Mesothelial cell of epicardium (in vitro differentiated cells): ENCODE measurements around the gene HDAC9. TPM values are rescaled to one million over a fixed set of nuclear protein-coding genes. Genes with fewer than 3 reads are reported as not detected.
"Not testable (repeated sequence)": the region's sequence is repeated elsewhere in the genome, so short reads cannot be mapped to it uniquely, and the experiment has no call there.

Source experiments
- DNase-seq, 2 experiments: peaks; one replicate each; pipeline ENCODE4 v3.0.0; 2021; ENCODE audit warnings: low spot score in 2 of 2; ENCODE audit not compliant: unreplicated experiment in 2 of 2
- H3K27ac Mint-ChIP-seq: 2 replicates; pipeline ENCODE4 v1.8.0; 2021; ENCODE audit warnings: mixed read lengths
- H3K27me3 Mint-ChIP-seq: 2 replicates; pipeline ENCODE4 v1.8.0; 2021; ENCODE audit warnings: low read depth, mixed read lengths
- H3K36me3 Mint-ChIP-seq: 2 replicates; pipeline ENCODE4 v1.8.0; 2021; ENCODE audit warnings: mixed read lengths
- H3K4me1 Mint-ChIP-seq: 2 replicates; pipeline ENCODE4 v1.8.0; 2021; ENCODE audit warnings: mixed read lengths
- H3K4me3 Mint-ChIP-seq: 2 replicates; pipeline ENCODE4 v1.8.0; 2021; ENCODE audit warnings: mild to moderate bottlenecking, moderate library complexity, mixed read lengths
- H3K9me3 Mint-ChIP-seq: 2 replicates; pipeline ENCODE4 v1.8.0; 2021; ENCODE audit warnings: mixed read lengths
- total RNA-seq: library from RNA; stranded (reverse); gene quantifications from 3 replicates; pipeline ENCODE4 v1.2.1, GENCODE V29; 2021
- TF ChIP-seq, protein P1 (sequence below): fragments of 200-600 bp; sonication (generic); IDR thresholded peaks from one replicate; pipeline ENCODE4 v1.5.0; 2021; ENCODE audit warnings: antibody characterized with exemption; ENCODE audit not compliant: unreplicated experiment

Gene HDAC9
- total RNA-seq, 1 donor from 2014 or later, result 37.4 TPM

DNA sequence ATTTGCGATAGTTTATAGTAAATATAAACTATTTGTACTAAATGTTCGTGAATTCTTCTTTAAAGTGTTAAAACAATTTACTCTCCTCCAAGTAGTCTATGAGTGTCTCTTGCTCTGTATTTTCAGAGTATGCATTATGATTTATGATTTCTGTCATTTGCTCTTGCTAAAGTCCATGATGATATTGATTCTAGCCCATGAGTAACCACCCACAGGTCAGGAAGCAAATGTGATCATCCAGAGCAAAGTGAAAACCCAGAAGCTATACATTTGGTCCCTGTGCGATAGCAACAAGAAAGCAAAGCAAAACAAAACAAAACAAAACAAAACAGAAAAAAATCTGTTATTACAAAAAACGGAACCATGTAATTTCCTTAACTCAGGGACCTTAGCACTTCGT is 225.9 kb downstream of the HDAC9 start:
- Mint-ChIP-seq H3K36me3 (no peaks in the 10 kb centered on the region), H3K9me3 (peaks cover 14% of the 10 kb centered on the region), H3K27ac (no peak overlapping the region), H3K27me3 (no peaks in the 10 kb centered on the region), H3K4me1 (no peaks in the 10 kb centered on the region), H3K4me3 (no peak overlapping the region)
- no peak for DNase-seq
- TF ChIP-seq, protein P1, sequence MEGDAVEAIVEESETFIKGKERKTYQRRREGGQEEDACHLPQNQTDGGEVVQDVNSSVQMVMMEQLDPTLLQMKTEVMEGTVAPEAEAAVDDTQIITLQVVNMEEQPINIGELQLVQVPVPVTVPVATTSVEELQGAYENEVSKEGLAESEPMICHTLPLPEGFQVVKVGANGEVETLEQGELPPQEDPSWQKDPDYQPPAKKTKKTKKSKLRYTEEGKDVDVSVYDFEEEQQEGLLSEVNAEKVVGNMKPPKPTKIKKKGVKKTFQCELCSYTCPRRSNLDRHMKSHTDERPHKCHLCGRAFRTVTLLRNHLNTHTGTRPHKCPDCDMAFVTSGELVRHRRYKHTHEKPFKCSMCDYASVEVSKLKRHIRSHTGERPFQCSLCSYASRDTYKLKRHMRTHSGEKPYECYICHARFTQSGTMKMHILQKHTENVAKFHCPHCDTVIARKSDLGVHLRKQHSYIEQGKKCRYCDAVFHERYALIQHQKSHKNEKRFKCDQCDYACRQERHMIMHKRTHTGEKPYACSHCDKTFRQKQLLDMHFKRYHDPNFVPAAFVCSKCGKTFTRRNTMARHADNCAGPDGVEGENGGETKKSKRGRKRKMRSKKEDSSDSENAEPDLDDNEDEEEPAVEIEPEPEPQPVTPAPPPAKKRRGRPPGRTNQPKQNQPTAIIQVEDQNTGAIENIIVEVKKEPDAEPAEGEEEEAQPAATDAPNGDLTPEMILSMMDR, result no peak

GRCh38 chr7:18724318-18724717 is 228.8 kb downstream of the HDAC9 start:
- Mint-ChIP-seq H3K9me3 (peaks cover 14% of the 10 kb centered on the region), H3K4me1 (no peaks in the 10 kb centered on the region)
- TF ChIP-seq, protein P1, result no peak

GRCh38 chr7:18727115-18727870 is 231.7 kb downstream of the HDAC9 start:
- H3K9me3 Mint-ChIP-seq, result peaks cover 6% of the 10 kb centered on the region
- no peak for DNase-seq
- TF ChIP-seq, protein P1, result no peak
- H3K27me3 Mint-ChIP-seq, result no peaks in the 10 kb centered on the region
- no peak overlapping the region for H3K4me3 Mint-ChIP-seq
- H3K27ac Mint-ChIP-seq, result no peak overlapping the region
- no peaks in the 10 kb centered on the region for H3K36me3 Mint-ChIP-seq
- no peaks in the 10 kb centered on the region for H3K4me1 Mint-ChIP-seq

More at GRCh38 chr7:18724318-18724717, 228.8 kb downstream of the HDAC9 start:
- no peak overlapping the region for H3K27ac Mint-ChIP-seq
- H3K4me3 Mint-ChIP-seq, result no peak overlapping the region
- no peak for DNase-seq
- no peaks in the 10 kb centered on the region for H3K36me3 Mint-ChIP-seq
- no peaks in the 10 kb centered on the region for H3K27me3 Mint-ChIP-seq

GRCh38 chr7:18736012-18736411 is 240.5 kb downstream of the HDAC9 start:
- not testable (repeated sequence) for DNase-seq, H3K27ac Mint-ChIP-seq, H3K4me1 Mint-ChIP-seq

DNA sequence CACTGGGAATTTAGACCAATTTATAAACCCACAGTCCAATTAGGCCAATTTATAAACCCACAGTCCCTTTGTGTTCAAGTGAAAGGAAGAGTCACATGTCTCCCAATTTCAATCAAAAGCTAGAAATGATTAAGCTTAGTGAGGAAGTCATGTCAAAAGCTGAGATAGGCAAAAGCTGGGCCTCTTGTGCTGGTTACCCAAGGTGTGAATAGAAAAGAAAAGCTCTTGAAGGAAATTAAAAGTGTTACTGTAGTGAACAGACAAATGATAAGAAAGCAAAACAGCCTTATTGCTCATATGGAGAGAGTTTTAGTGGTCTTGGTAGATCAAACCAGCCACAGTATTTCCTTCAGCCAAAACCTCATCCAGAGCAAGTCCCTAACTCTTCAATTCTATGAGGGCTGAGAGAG is 245.0 kb downstream of the HDAC9 start:
- Mint-ChIP-seq H3K4me1 (no peaks in the 10 kb centered on the region), H3K27ac (no peak overlapping the region), H3K9me3 (peaks cover 23% of the 10 kb centered on the region), H3K36me3 (peaks cover 6% of the 10 kb centered on the region), H3K27me3 (no peaks in the 10 kb centered on the region), H3K4me3 (no peak overlapping the region)
- DNase-seq, result no peak
- TF ChIP-seq, protein P1, result no peak

More at GRCh38 chr7:18736012-18736411, 240.5 kb downstream of the HDAC9 start:
- H3K4me3 Mint-ChIP-seq, H3K27me3 Mint-ChIP-seq: not testable (repeated sequence)
- peaks cover 31% of the 10 kb centered on the region for H3K9me3 Mint-ChIP-seq
- peaks cover 15% of the 10 kb centered on the region for H3K36me3 Mint-ChIP-seq

DNA sequence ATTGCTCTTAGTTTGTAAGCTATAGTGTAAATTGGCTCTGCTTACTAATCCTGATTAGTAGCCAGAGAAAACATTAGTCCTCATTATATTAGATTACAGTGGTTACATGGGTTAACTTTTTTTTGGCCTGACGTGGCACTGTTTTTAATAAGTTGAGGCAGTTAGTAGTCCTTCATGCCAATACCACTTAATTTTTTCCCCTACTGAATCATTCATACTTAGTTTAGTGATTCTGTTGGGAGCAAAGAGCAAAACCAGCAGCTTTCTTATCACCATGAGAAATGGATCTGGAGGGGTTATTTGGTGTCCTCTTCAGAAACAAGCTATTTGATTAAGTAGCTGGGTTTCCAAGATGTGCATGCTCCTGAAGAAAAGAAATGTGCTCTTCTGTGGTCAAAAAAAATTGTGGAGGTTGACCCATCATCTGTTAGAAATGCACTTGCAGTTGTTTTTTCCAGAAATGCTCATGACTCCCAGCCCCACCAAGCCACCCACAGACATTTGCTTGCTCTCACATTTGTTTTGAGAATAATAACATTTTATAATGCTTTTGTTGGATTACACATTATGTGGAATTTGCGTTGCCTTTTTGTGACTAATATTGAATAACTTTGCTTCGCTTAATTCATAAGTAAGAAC is 258.5 kb downstream of the HDAC9 start:
- H3K27ac Mint-ChIP-seq, result peak overlapping the region; percentile 5
- no peak overlapping the region for H3K4me3 Mint-ChIP-seq
- H3K9me3 Mint-ChIP-seq, result peaks cover 4% of the 10 kb centered on the region
- no peaks in the 10 kb centered on the region for H3K36me3 Mint-ChIP-seq
- TF ChIP-seq, protein P1, result no peak
- peaks cover 45% of the 10 kb centered on the region for H3K4me1 Mint-ChIP-seq
- no peaks in the 10 kb centered on the region for H3K27me3 Mint-ChIP-seq
- no peak for DNase-seq
